ENCODE results near the gene ZNF330. TPM values are rescaled to one million over a fixed set of nuclear protein-coding genes. Genes with fewer than 3 reads are reported as not detected.
"Not testable (repeated sequence)": the region's sequence is repeated elsewhere in the genome, so short reads cannot be mapped to it uniquely, and the experiment has no call there.

ZNF330 gene
- total and polyA plus RNA-seq, 10 donors, result 23.4 to 45.0 (median 36.1) TPM

- Histone ChIP-seq H3K27me3 (replicated peaks in 1 of 7) (no peaks in the 10 kb centered on the region), H3K36me3 (peaks cover 0 to 29% (median 10%) of the 10 kb centered on the region in 6 donors), H3K9me3 (no peaks in the 10 kb centered on the region), H3K4me3 (peak overlapping the region; percentile 73 to 96 (median 88)), H3K27ac (peak overlapping the region; percentile 89 to 98 (median 96)), H3K4me1 (peaks cover 6 to 46% (median 29%) of the 10 kb centered on the region in 6 donors)
- WGBS, 5 donors, result 89 to 95% (median 93%) methylated on average over 7 of the region's 7 CpGs
- intact Hi-C loops (cut with DNase I; ENCODE audit: low total_unique reads), result loop anchor here (10.0 kb wide), 1 partner anchor 1965 kb away; the partner anchor contains the start of gene USP38
- DNase-seq, result no peak
- TF ChIP-seq CTCF (IDR thresholded peaks at IDR 0.05 in 8 of 11, conservative IDR thresholded peaks at IDR 0.05 in 3 of 11) (no peak), POLR2AphosphoS5 (IDR thresholded peaks at IDR 0.05) (no peak), POLR2A (IDR thresholded peaks at IDR 0.05) (no peak)
Observed at GRCh38 chr4:141220271-141220670, 424 bp upstream of the ZNF330 start.

GRCh38 chr4:141223418-141223817 lies 2.7 kb downstream of the ZNF330 start:
- 95 to 100% (median 99%) methylated on average over 1 of the region's 1 CpG for WGBS, 5 donors
- Histone ChIP-seq H3K27me3 (replicated peaks in 1 of 7) (no peaks in the 10 kb centered on the region), H3K27ac (no peak overlapping the region), H3K9me3 (no peaks in the 10 kb centered on the region), H3K4me3 (no peak overlapping the region), H3K4me1 (peaks cover 6 to 46% (median 31%) of the 10 kb centered on the region in 6 donors), H3K36me3 (peaks cover 0 to 60% (median 35%) of the 10 kb centered on the region in 6 donors)
- no peak for DNase-seq
- intact Hi-C loops (cut with DNase I; ENCODE audit: low total_unique reads), result loop anchor here (10.0 kb wide), 1 partner anchor 1961 kb away; the partner anchor contains the start of gene USP38
- TF ChIP-seq POLR2A (IDR thresholded peaks at IDR 0.05) (no peak), POLR2AphosphoS5 (IDR thresholded peaks at IDR 0.05) (no peak), CTCF (IDR thresholded peaks at IDR 0.05 in 8 of 11, conservative IDR thresholded peaks at IDR 0.05 in 3 of 11) (no peak)

GRCh38 chr4:141227280-141227679 lies 6.6 kb downstream of the ZNF330 start:
- H3K36me3 ChIP-seq, result peaks cover 0 to 99% (median 66%) of the 10 kb centered on the region in 6 donors
- not testable (repeated sequence) for H3K9me3 ChIP-seq; H3K27me3 ChIP-seq (replicated peaks in 1 of 7); H3K27ac ChIP-seq; DNase-seq; H3K4me3 ChIP-seq
- WGBS, 5 donors, result 95 to 99% (median 98%) methylated on average over 5 of the region's 5 CpGs
- intact Hi-C loops (cut with DNase I; ENCODE audit: low total_unique reads), result loop anchor here (10.0 kb wide), 1 partner anchor 1958 kb away; the partner anchor contains the start of gene USP38
- peaks cover 1 to 34% (median 17%) of the 10 kb centered on the region in 6 donors for H3K4me1 ChIP-seq

GRCh38 chr4:141229408-141230101 lies 8.9 kb downstream of the ZNF330 start:
- H3K27me3 ChIP-seq (replicated peaks in 1 of 7), result no peaks in the 10 kb centered on the region
- H3K27ac ChIP-seq, result no peak overlapping the region
- TF ChIP-seq CTCF (IDR thresholded peaks at IDR 0.05 in 8 of 11, conservative IDR thresholded peaks at IDR 0.05 in 3 of 11) (no peak), POLR2A (IDR thresholded peaks at IDR 0.05) (no peak)
- whole genome bisulfite sequencing, 5 donors, result 93 to 99% (median 95%) methylated on average over 5 of the region's 5 CpGs
- intact Hi-C loops (cut with DNase I; ENCODE audit: low total_unique reads), result loop anchor here (10.0 kb wide), 1 partner anchor 1955 kb away; the partner anchor contains the start of gene USP38
- H3K4me1 ChIP-seq, result peaks cover 0 to 12% (median 2%) of the 10 kb centered on the region in 6 donors
- no peaks in the 10 kb centered on the region for H3K9me3 ChIP-seq
- no peak for DNase-seq
- peaks cover 0 to 100% (median 83%) of the 10 kb centered on the region in 6 donors for H3K36me3 ChIP-seq
- H3K4me3 ChIP-seq, result no peak overlapping the region

All from spleen (tissue), 11 donors.